ENCODE results near the gene PDGFRB. TPM values are rescaled to one million over a fixed set of nuclear protein-coding genes. Genes with fewer than 3 reads are reported as not detected.
A peak's percentile ranks its signal among the peaks of the same experiment; 100 is the strongest.

PDGFRB gene
- total and polyA plus RNA-seq, 2 of the 8 experiments (the other 6 are each of a cell fraction or from before 2014, with no cell fraction given) = 4.2 to 13.7 TPM

- peaks cover 0 to 9% of the 10 kb centered on the region in 2 experiments for H4K20me1 ChIP-seq (replicated peaks in 1 of 2; ENCODE audit: control insufficient read depth in 1 of 2, insufficient read depth in 2 of 2, low read length in 2 of 2)
- no peaks in the 10 kb centered on the region for H3K23me2 ChIP-seq (ENCODE audit: low read depth, low read length)
- H3K79me1 ChIP-seq (ENCODE audit: low read depth, low read length) = no peaks in the 10 kb centered on the region
- no peaks in the 10 kb centered on the region for H3K9me3 ChIP-seq (ENCODE audit: insufficient read depth in 2 of 2, low read depth in 1 of 2, low read length in 1 of 2)
- no peak overlapping the region for H2BK20ac ChIP-seq (ENCODE audit: low read length)
- ChIA-PET CTCF (ENCODE audit: partially characterized antibody) (interaction anchor here (0.5 to 13.1 kb wide), 14 partner anchors 10 to 141 kb away, joined by 3 to 188 read pairs (median 4); no protein-coding TSS in a partner anchor), POLR2A (ENCODE audit: partially characterized antibody) (interaction anchor here (0.9 to 1.5 kb wide), 2 partner anchors 22 to 316 kb away, joined by 3 to 4 read pairs; partner anchors contain the start of gene PDGFRB)
- 90% methylated on average over 16 of the region's 16 CpGs; no CpG with 5 or more reads in 1 of the 2 experiments for WGBS, 2 experiments (ENCODE audit: extremely low coverage in 1 of 2, insufficient coverage in 1 of 2, insufficient read length in 1 of 2, insufficient replicate concordance in 2 of 2, low coverage in 1 of 2, low lambda C conversion rate in 2 of 2, missing lambda C conversion rate in 1 of 2)
- no peak overlapping the region for H2BK5ac ChIP-seq (ENCODE audit: low read depth, low read length)
- H2BK12ac ChIP-seq (ENCODE audit: low read depth, low read length) = no peak overlapping the region
- no peak overlapping the region for H3K56ac ChIP-seq (replicated peaks; ENCODE audit: insufficient read length, low read depth, low read length)
- peaks cover 0 to 5% (median 3%) of the 10 kb centered on the region in 4 experiments; a peak in 3 of 7 replicates for H3K27me3 ChIP-seq (replicated peaks in 1 of 4; ENCODE audit: control insufficient read depth in 3 of 4, extremely low read depth in 1 of 4, insufficient read depth in 3 of 4, low read length in 3 of 4)
- H3K18ac ChIP-seq (ENCODE audit: extremely low read depth, low read length) = no peak overlapping the region
- 0 out of 2 replicates have a peak overlapping the region, but pooled peaks have one; percentile 72 for H2BK15ac ChIP-seq (ENCODE audit: low read length)
- no peak overlapping the region for H4K5ac ChIP-seq (ENCODE audit: insufficient read length, low read depth, low read length)
- TF ChIP-seq SIX5 (IDR thresholded peaks at IDR 0.05; ENCODE audit: low read depth, low read length) = no peak
- no peak for TF ChIP-seq PHF8 (conservative IDR thresholded peaks at IDR 0.05; ENCODE audit: low read depth, low read length)
- TF ChIP-seq TEAD4 (IDR thresholded peaks at IDR 0.05; ENCODE audit: low read depth, low read length) = no peak
- no peak for TF ChIP-seq CEBPB (IDR thresholded peaks at IDR 0.05; ENCODE audit: low read depth, low read length)
- TF ChIP-seq SIRT6 (IDR thresholded peaks at IDR 0.05; ENCODE audit: low read length) = no peak
- TF ChIP-seq CTCF (IDR thresholded peaks at IDR 0.05; ENCODE audit: control extremely low read depth in 1 of 3, insufficient read depth in 1 of 3, low read depth in 1 of 3, low read length in 3 of 3) = no peak
- no peak for TF ChIP-seq EP300 (IDR thresholded peaks at IDR 0.05; ENCODE audit: borderline replicate concordance in 1 of 2, low read depth in 2 of 2, low read length in 2 of 2)
- no peak for TF ChIP-seq TBP (IDR thresholded peaks at IDR 0.05; ENCODE audit: low read depth, low read length)
- TF ChIP-seq NANOG (IDR thresholded peaks at IDR 0.05; ENCODE audit: insufficient read depth, low read depth, low read length, poor library complexity, severe bottlenecking) = no peak
- no peak for TF ChIP-seq POU5F1 (IDR thresholded peaks at IDR 0.05; ENCODE audit: low read depth, low read length)
- H3K4me3 ChIP-seq (ENCODE audit: extremely low read depth in 1 of 4, insufficient read depth in 2 of 4, low read depth in 3 of 4, low read length in 4 of 4) = no peak overlapping the region
- no peak overlapping the region for H3K27ac ChIP-seq (ENCODE audit: low read depth, low read length)
- H4K8ac ChIP-seq (ENCODE audit: extremely low read depth, insufficient read depth, low read length) = no peak overlapping the region
- H3K9ac ChIP-seq (replicated peaks in 1 of 4; ENCODE audit: extremely low read depth in 1 of 4, low read depth in 3 of 4, low read length in 3 of 4) = no peak overlapping the region
- no peak overlapping the region for H3K4me2 ChIP-seq (ENCODE audit: insufficient read depth in 1 of 2, low read depth in 2 of 2, low read length in 2 of 2)
- H3K36me3 ChIP-seq (ENCODE audit: control insufficient read depth in 2 of 4, insufficient read depth in 4 of 4, low read length in 3 of 4) = no peaks in the 10 kb centered on the region
- no peak for FAIRE-seq
- no peak overlapping the region for H3K23ac ChIP-seq (ENCODE audit: insufficient read length)
- H3K4me1 ChIP-seq (replicated peaks in 1 of 4; ENCODE audit: control insufficient read depth in 3 of 4, insufficient read depth in 4 of 4, low read length in 3 of 4) = peaks cover 5 to 34% (median 25%) of the 10 kb centered on the region in 4 experiments
- no peak overlapping the region for H4K91ac ChIP-seq (replicated peaks; ENCODE audit: insufficient read length, low read length)
- H3K79me2 ChIP-seq (ENCODE audit: control insufficient read depth in 1 of 2, insufficient read depth in 2 of 2, low read length in 2 of 2) = no peaks in the 10 kb centered on the region
- no peak overlapping the region for H2AK5ac ChIP-seq (ENCODE audit: low read depth, low read length)
- no peak overlapping the region for H3K14ac ChIP-seq (ENCODE audit: insufficient read length)
- DNase-seq (ENCODE audit: low read depth in 1 of 2, low spot score in 2 of 2) = no peak
- no peak overlapping the region for H2BK120ac ChIP-seq (replicated peaks; ENCODE audit: low read depth, low read length)
- no peak overlapping the region for H3K4ac ChIP-seq (replicated peaks; ENCODE audit: insufficient read length, low read depth, low read length)
- H2AFZ ChIP-seq (ENCODE audit: low read length) = no peak overlapping the region
Observed at GRCh38 chr5:150133581-150134197, 22.0 kb downstream of the PDGFRB start.

All from H1 (cell line).